Stomach (tissue), 9 donors: ENCODE results near the gene ARL11. TPM values are rescaled to one million over a fixed set of nuclear protein-coding genes. Genes with fewer than 3 reads are reported as not detected.
A peak's percentile ranks its signal among the peaks of the same experiment; 100 is the strongest.

ENCODE experiments used
- DNase-seq, 2 donors: peaks; one replicate each; pipeline versions ENCODE4 v3.0.0 to v3.0.0-alpha.2; 2013 to 2019
- H3K27ac ChIP-seq, 5 donors: fragments of 200-600 bp in 4 of 5; sonication (generic) in 4 of 5; one replicate each; pipeline ENCODE4 v1.5.1; 2013 to 2019; ENCODE audit warnings: mild to moderate bottlenecking in 1 of 5, moderate library complexity in 1 of 5
- H3K27me3 ChIP-seq, 3 donors: fragments of 200-600 bp; sonication (generic); one replicate each; pipeline ENCODE4 v1.5.1; 2017 to 2019; ENCODE audit warnings: mixed run types in 1 of 3
- H3K36me3 ChIP-seq, 4 donors: fragments of 200-600 bp; sonication (generic); 1 replicate in 3 of 4; 2 replicates in 1 of 4; pipeline ENCODE4 v1.5.1; 2016 to 2019
- H3K4me1 ChIP-seq, 4 donors: fragments of 200-600 bp; sonication (generic); one replicate each; pipeline ENCODE4 v1.5.1; 2016 to 2019
- H3K4me3 ChIP-seq, 4 donors: fragments of 200-600 bp; sonication (generic) in 3 of 4; one replicate each; pipeline ENCODE4 v1.5.1; 2016 to 2019; ENCODE audit warnings: mild to moderate bottlenecking in 1 of 4
- H3K9me3 ChIP-seq, 4 donors: fragments of 200-600 bp; sonication (generic); one replicate each; pipeline ENCODE4 v1.5.1; 2016 to 2019
- EP300 ChIP-seq: sonication (generic); formaldehyde crosslinking; IDR thresholded peaks from one replicate; pipeline ENCODE4 v1.6.1; 2017; ENCODE audit warnings: antibody characterized with exemption
- POLR2A ChIP-seq, 4 donors: fragments of 450-650 bp; IDR thresholded peaks; one replicate each; pipeline ENCODE4 v1.6.1; 2016; ENCODE audit warnings: antibody characterized with exemption in 4 of 4, control low read depth in 2 of 4, mild to moderate bottlenecking in 1 of 4, moderate library complexity in 1 of 4
- POLR2AphosphoS5 ChIP-seq, 3 donors: sonication (generic); formaldehyde crosslinking; IDR thresholded peaks; one replicate each; pipeline ENCODE4 v1.6.1; 2016; ENCODE audit warnings: antibody characterized with exemption in 3 of 3
- WGBS, 5 donors: extraction: QIAGEN DNeasy Blood & Tissue Kit in 3 of 5; methylation state at CpG; one replicate each; pipeline versions ENCODE4 v1.1.5 to v1.1.7; 2013 to 2018; 5-methylcytosine and 5-hydroxymethylcytosine counted together
- intact Hi-C: fragments of 100-400 bp; cut with DNase I; formaldehyde crosslinking; loops from one replicate; pipeline ENCODE4 v1.15.1; 2023; ENCODE audit warnings: low total_unique reads
- polyA plus RNA-seq, 3 donors: library from polyadenylated mRNA; stranded (reverse); fragments of 200-250 nt; gene quantifications; one replicate each; pipeline ENCODE4 v1.2.3, GENCODE V29; 2013
- total RNA-seq, 5 donors: library from RNA; depleted of rRNA; stranded (reverse); fragments of >200 nt; gene quantifications; one replicate each; pipeline versions ENCODE4 v1.1.0 to v1.2.3, GENCODE V29; 2014 to 2016
- TF ChIP-seq, protein P1 (sequence below), 7 experiments: fragments of 450-650 bp in 4 of 7; fragments of 200-600 bp in 3 of 7; sonication (generic) in 3 of 7; IDR thresholded peaks; one replicate each; pipeline ENCODE4 v1.5.1; 2016 to 2019; ENCODE audit warnings: antibody characterized with exemption in 7 of 7, control low read depth in 2 of 7, mild to moderate bottlenecking in 1 of 7
- donor health status: healthy with polysubstance abuse.
- donor health status: Bipolar disorder and iron deficiency.
- donor health status: healthy.

ARL11 gene
- total and polyA plus RNA-seq, 8 donors, result under 0.01 to 1.2 (median 0.55) TPM; not detected in 2

- Histone ChIP-seq H3K9me3 (no peaks in the 10 kb centered on the region), H3K4me3 (no peak overlapping the region), H3K4me1 (peaks cover 0 to 24% (median 10%) of the 10 kb centered on the region in 4 donors), H3K27ac (no peak overlapping the region), H3K27me3 (no peaks in the 10 kb centered on the region), H3K36me3 (peaks cover 0 to 6% (median 0%) of the 10 kb centered on the region in 4 donors)
- intact Hi-C loops, result no loop called here
- TF ChIP-seq POLR2A (IDR thresholded peaks at IDR 0.05) (no peak), EP300 (no peak), POLR2AphosphoS5 (IDR thresholded peaks at IDR 0.05) (no peak)
- TF ChIP-seq, protein P1, sequence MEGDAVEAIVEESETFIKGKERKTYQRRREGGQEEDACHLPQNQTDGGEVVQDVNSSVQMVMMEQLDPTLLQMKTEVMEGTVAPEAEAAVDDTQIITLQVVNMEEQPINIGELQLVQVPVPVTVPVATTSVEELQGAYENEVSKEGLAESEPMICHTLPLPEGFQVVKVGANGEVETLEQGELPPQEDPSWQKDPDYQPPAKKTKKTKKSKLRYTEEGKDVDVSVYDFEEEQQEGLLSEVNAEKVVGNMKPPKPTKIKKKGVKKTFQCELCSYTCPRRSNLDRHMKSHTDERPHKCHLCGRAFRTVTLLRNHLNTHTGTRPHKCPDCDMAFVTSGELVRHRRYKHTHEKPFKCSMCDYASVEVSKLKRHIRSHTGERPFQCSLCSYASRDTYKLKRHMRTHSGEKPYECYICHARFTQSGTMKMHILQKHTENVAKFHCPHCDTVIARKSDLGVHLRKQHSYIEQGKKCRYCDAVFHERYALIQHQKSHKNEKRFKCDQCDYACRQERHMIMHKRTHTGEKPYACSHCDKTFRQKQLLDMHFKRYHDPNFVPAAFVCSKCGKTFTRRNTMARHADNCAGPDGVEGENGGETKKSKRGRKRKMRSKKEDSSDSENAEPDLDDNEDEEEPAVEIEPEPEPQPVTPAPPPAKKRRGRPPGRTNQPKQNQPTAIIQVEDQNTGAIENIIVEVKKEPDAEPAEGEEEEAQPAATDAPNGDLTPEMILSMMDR (IDR thresholded peaks at IDR 0.05), result no peak
- no peak for DNase-seq
- WGBS, 5 donors, result 80 to 90% (median 85%) methylated on average over 3 of the region's 3 CpGs
Observed at GRCh38 chr13:49654011-49654410, 25.7 kb downstream of the ARL11 start.

- WGBS, 5 donors, result 76 to 85% (median 82%) methylated on average over 3 of the region's 3 CpGs
- DNase-seq, result no peak
- H3K36me3 ChIP-seq, result peaks cover 0 to 24% (median 12%) of the 10 kb centered on the region in 4 donors
- no peak overlapping the region for H3K4me3 ChIP-seq
- H3K9me3 ChIP-seq, result no peaks in the 10 kb centered on the region
- TF ChIP-seq POLR2AphosphoS5 (IDR thresholded peaks at IDR 0.05) (no peak), POLR2A (IDR thresholded peaks at IDR 0.05) (no peak), EP300 (no peak)
- TF ChIP-seq, protein P1 (IDR thresholded peaks at IDR 0.05), result no peak
- H3K27ac ChIP-seq, result peak overlapping the region in 2 of 5 donors; percentile 26 to 38
- peaks cover 0 to 14% (median 2%) of the 10 kb centered on the region in 4 donors for H3K4me1 ChIP-seq
- H3K27me3 ChIP-seq, result no peaks in the 10 kb centered on the region
- intact Hi-C loops, result no loop called here
Observed at GRCh38 chr13:49655906-49656305, 27.6 kb downstream of the ARL11 start.

DNA sequence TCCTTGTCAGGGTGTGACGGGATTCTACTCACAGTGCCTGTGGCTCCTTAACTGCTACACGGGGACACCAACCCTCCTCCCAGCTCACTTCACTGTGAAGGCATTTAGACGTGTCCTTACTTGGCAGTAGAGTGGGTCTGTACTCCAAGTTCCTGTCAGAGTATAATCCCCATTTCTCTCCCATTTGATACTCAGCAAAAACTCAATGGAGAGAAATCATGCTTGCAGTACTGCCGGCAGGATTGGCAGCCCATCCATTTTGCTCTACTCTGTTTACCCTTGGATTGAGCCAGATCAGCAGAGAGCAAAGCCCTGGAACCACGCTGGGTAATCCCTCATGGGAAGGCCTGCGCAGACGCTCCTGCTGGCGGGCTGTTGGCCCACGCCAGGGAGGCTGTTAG, 28.9 kb downstream of the ARL11 start:
- no peaks in the 10 kb centered on the region for H3K9me3 ChIP-seq
- 54 to 87% (median 74%) methylated on average over 8 to 9 of the region's 9 CpGs for WGBS, 5 donors
- intact Hi-C loops, result no loop called here
- H3K27ac ChIP-seq, result peak overlapping the region in 1 of 5 donors; percentile 51
- peak in 1 of 2 donors; percentile 28 for DNase-seq
- peaks cover 0 to 12% (median under 1%) of the 10 kb centered on the region in 4 donors for H3K4me1 ChIP-seq
- peak; percentile 17 to 79 (median 21) for TF ChIP-seq POLR2AphosphoS5 (IDR thresholded peaks at IDR 0.05)
- TF ChIP-seq EP300, result peak; percentile 80
- TF ChIP-seq POLR2A (IDR thresholded peaks at IDR 0.05), result no peak
- H3K4me3 ChIP-seq, result no peak overlapping the region
- H3K27me3 ChIP-seq, result no peaks in the 10 kb centered on the region
- H3K36me3 ChIP-seq, result peaks cover 0 to 37% (median 26%) of the 10 kb centered on the region in 4 donors

DNA sequence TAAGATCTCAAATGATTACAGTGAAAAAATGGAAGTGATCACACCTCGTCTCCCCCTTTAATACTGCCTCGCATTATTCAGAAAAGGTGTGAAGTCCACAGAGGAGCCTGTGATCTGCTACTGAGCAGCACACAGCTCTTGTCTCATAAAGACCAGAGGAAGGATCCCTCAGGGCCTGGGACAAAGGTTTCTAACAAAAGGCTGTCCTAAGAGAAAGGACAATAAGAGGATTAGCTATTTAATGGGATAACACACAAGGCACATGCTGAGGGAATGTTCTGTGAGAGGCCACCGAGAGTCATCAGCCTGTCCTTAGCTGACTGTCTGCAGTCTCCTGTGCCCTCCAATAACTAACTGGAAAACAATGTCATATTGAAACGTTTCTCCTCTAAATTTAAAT, 36.3 kb downstream of the ARL11 start:
- Histone ChIP-seq H3K27me3 (no peaks in the 10 kb centered on the region), H3K9me3 (no peaks in the 10 kb centered on the region), H3K36me3 (peaks cover 17 to 67% (median 58%) of the 10 kb centered on the region in 4 donors), H3K4me1 (peaks cover 0 to 3% (median under 1%) of the 10 kb centered on the region in 4 donors), H3K27ac (no peak overlapping the region), H3K4me3 (no peak overlapping the region)
- intact Hi-C loops, result loop anchor here (5.0 kb wide), 1 partner anchor 178 kb away; no protein-coding TSS in a partner anchor
- no peak for DNase-seq
- 83 to 89% (median 85%) methylated on average over 4 of the region's 4 CpGs for WGBS, 5 donors
- no peak for TF ChIP-seq EP300
- no peak for TF ChIP-seq POLR2A (IDR thresholded peaks at IDR 0.05)
- TF ChIP-seq, protein P1 (IDR thresholded peaks at IDR 0.05), result no peak
- no peak for TF ChIP-seq POLR2AphosphoS5 (IDR thresholded peaks at IDR 0.05)

GRCh38 chr13:49667773-49668172, 39.5 kb downstream of the ARL11 start:
- H3K27me3 ChIP-seq, result no peaks in the 10 kb centered on the region
- peaks cover 0 to 21% (median 10%) of the 10 kb centered on the region in 4 donors for H3K4me1 ChIP-seq
- H3K36me3 ChIP-seq, result peaks cover 17 to 36% (median 28%) of the 10 kb centered on the region in 4 donors
- 55 to 73% (median 64%) methylated on average over 1 to 2 of the region's 2 CpGs for WGBS, 5 donors
- intact Hi-C loops, result loop anchor here (5.0 kb wide), 1 partner anchor 175 kb away; no protein-coding TSS in a partner anchor
- no peaks in the 10 kb centered on the region for H3K9me3 ChIP-seq
- no peak overlapping the region for H3K27ac ChIP-seq
- no peak for DNase-seq
- no peak overlapping the region for H3K4me3 ChIP-seq
- TF ChIP-seq EP300, result no peak
- TF ChIP-seq, protein P1 (IDR thresholded peaks at IDR 0.05), result no peak
